CD4-positive, alpha-beta T cell treated with Interleukin-6 for 4 hours (primary cell): ENCODE data around the gene PPP1R37.

ENCODE experiments used
- DNase-seq: peaks from one replicate; pipeline ENCODE4 v3.0.0-alpha.2; 2020; ENCODE audit warnings: mixed read lengths

Gene PPP1R37

DNA sequence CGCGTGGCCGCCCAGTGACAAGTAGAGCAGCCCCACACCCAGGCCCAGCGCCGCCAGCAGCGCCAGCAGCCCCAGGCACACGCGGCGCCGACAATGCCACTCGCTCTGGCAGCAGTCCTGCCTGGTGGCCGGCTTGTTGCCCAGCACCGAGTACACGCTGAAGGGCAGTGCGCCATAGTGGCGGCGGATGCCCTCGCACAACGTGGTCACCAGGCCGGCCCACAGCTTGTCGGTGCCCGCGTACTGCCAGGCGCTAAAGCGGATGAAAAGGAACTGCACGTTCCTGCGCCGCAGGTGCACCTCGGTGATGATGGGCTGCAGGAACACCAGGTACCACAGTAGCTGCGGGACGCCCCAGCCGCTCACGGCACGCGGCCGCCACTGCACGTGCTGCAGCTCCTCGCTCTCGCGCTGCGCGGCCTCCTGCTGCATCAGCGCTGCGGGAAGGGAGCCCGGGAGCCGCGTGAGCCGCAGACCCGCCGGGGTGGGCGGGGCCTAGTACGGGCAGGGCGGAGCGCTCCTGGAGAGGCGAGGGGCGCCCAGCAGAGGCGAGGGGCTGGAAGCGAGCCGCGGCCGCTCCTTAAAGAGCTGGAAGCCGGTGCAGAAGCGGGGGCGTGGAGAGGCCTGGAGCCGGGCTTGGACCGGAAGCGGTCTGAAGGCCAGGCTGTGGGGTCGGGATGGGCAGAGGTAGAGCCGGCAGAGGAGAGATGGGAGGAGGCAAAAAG is 60.5 kb downstream of the PPP1R37 start:
- DNase-seq: peak; percentile 62

DNA sequence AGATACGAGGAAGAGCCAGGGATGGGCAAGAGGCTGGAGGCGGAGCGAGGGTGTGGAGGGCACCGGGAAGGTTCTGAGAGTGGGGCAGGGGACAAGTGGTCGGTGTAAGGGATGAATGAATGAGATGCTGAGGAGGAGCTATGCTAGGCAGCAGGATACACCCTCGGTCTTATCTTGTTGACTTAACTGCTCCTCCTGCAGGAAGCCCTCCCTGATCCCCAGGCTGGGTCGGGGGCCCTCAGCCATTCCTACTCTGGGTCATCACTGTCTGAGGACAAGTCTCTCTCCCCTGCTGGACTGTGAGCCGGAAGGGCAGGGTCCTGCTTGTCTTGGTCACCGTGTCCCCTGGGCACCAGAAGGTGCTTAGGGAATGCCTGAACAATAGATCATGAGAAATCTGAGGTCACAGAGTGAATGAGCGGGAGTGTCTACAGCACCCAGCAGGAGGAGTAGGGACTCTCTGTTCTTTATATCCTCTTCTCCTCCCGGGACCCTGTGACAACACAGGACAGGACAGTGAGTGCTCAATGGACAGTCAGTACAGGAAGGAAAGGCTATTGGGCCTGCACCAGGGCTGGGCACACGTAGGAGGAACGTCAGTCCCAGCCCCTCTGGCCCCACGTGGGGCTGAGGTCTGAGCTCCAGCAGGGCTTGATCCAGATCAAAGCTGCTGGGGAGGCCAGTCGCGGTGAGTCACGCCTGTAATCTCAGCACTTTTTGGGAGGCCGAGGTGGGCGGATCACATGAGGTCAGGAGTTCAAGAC is 61.3 kb downstream of the PPP1R37 start:
- DNase-seq: no peak

DNA sequence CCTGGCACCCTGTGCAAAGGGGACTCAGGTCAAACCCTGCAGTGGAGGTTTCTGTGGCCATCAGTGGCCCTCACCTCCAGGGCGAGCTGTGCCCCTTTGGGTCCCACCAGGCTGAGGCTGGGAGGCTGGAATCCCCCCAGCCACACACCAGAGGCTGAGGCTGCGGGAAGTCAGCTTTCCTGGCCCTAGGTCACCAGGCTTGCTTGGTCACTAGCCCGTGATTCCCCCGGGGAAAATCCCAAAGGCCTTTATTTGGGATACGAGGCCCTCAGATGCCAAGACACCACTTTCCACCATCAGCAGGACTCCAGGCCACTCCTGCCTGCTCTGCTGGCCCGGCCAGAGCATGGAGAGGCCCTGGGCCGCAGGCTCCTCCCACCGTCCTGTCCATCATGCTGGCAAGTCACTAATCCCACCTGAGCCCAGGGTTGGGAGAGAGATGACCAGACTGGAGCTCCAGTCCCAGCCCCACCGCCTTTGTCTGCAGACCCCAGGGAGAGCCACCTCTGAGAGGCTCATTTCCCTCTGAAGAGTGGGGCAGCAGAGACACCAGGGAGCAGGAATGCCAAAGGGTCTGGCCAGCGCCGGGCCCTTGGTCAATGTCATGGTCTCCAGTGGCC is 63.1 kb downstream of the PPP1R37 start:
- no peak for DNase-seq

DNA sequence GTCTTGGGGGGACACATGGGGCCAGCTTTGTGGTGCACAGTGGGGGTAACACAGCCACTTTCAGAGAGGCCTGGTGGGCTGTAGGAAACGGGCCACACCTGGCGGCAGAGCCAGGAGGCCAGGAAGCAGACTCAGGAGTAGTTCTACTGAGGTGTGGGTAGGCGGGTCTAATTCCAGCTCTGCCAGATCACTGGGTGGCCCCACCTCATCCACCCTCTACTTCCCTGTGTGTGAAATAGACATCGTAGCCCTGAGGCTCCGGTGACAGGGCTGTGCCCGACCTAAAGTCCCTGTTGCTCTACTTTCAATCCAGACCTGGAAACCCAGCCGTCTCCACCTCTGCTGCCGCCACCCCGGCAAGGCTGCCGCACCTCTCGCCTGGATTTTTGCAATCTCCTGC is 63.8 kb downstream of the PPP1R37 start:
- DNase-seq: no peak

DNA sequence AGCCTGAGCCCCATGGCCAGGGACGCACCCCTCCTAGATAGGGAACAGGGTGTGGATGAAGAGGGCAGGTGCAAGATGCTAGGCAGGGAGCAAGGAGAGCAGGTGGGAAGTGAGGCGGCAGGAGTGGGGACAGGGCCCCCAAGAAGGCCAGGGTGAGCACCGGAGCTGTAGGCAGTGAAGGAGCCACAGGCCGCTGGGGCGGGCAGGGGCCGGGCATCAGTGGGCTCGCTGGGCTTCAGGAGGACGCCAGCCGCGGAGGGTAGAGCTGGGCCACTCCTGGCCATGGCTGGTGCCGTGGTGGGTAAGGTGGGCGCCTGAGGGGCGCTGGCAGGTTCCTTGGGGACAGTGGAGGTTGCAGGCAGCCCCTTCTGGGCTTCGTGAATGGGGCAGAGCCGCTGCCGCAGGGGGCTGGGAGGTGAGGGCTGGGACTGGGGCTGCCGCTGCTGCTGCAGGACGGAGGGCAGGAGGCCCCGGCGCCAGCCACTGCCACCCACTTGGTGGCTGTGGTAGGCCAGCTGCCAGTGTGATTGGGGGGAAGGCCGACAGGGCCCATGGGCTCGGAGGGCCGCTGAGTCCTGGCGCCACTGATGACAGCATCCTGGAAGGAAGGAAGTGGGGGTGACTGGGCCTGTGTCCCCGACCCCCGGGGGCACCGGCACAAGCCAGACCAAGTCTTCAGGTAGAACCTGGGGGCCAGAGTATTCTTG is 65.7 kb downstream of the PPP1R37 start:
- no peak for DNase-seq

DNA sequence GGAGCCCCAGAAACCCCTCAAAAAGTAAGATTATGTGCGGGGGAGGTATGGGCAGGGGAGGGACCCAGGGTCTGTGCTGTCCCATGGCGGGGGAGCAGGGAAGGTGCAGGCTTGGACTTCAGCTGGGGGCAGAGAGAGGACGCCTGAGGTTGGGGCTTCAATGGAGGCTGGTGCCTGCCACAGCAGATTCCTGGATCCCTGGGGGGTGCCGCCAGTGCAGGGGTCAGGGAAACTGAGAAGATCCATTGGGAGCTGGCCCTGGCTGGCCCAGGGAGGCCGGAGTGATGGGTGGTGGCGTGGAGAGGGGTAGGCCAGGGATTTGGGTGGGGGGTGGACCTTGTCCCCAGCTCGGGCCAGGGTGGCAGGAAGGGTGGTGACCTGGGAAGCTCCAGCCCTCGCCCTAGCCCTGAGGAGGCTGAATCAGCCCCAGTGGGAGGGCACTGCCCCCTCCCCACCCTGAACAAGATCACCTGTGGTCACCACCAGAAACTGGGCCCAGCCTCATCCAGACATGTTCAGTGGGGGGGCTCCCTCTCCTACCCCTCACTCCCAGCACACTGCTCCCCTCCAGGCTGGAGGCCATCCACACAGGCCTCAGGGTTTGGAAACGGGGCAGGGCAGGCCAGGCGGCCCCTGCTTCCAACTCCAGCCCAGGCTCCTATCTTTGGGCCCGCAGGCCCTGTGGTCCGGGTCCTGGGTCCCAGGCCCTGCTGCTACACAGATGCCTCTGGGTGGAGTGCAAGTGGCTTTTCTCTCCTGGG is 66.4 kb downstream of the PPP1R37 start:
- DNase-seq: no peak

DNA sequence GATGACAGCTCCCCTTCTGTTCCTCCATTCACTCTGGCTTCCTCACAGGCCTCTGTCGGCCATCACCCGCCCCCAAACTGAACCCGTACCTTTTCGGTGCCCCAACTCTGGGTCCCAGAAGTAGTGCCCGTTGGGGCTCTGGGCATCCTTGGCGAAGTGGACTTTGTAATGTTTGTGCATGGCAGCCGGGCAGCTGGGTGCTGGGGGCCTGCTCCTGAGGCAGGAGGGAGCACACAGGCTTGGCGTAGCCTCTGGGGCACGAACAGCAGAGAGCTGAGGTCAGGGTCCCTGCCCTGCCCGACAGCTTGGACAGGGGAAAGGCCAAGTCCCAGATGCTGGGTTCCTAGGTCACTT is 67.0 kb downstream of the PPP1R37 start:
- DNase-seq: no peak

DNA sequence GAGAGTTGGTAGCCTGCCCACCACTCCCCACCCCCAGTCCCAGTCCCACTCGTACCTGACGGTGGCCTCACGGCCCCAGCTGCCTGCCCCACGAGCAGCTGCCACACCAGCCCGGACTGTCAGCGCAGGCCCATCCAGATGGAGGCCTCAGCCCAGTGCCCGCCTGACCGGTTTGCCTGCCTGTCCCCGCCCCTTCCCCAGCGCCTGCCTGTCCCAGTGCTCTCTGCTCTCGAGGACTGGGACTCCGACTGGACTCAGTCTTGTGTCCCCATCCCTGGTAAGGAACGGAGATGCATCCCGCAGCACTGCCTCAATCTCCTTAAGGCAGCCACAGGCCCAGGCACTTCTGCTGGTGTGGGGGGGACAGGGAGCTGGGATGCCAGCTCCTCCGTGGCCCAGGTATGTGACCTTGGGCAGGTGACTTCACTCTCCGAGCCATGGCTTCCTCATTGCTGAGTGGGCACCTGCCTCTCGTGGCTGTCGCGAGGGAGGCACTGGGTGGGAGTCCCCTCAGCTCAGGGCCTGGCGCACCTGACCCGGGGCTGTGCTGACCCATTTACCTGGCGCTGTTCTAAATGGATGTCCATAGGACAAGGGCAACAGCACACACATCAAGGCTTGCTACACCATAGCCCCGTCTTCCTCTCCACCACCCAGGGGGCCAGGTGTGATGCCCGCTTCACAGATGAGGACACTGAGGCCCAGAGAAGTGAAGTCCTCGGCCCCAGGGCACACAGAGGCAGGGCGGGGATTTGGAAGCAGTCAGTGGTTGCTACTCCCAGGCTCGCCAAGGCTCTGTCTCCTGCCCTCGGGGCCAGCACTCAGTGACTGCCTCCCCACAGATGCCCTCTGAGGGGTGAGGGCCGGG is 68.1 kb downstream of the PPP1R37 start, which contains the start of gene NKPD1:
Gene NKPD1 (minus strand): TSS at position 113 of the 868 bp plus-strand sequence. CDS start 832 bp downstream, outside the sequence.
- DNase-seq: no peak

DNA sequence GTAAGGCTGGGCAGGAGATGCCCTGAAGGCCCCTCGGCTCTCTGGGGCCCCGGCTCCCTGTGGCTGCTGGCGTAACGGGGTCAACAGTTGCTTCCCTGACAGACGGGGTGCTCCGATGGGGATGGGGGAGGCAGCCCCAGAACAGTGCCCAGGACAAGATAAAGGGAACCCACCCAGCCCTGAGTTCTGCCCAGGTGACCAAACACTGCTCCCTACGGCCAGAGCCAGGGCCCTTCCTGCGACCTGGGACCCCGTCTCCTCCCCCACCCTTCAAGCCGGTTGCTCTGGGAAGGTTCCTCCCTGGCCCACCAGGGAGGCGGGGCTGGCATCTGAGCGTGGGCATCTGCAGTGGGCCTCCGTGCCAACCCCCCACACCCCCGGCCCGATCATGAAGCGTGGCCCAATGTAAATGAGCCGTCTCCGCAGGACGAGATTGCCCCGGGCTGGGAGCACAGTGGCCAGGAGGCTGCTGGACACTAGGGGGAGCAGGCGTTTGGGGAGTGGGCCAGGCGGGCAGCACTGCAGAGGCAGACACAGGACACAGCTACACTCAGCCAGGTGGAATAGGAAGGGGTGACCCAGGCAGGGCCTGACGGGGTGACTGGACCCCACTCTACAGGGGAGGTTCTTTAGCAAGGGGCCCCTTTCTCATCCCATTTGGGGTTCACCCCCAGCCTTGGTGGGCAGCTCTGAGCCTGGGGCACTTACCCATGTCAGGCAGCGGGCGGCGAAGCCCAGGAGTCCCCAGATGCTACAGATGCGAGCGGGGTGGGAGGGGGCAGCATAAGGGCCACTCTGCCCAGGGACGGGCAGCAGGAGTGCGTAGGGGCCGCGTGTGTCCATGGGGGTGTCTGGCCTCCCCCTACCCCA is 69.0 kb downstream of the PPP1R37 start:
- DNase-seq: peak; percentile 17

DNA sequence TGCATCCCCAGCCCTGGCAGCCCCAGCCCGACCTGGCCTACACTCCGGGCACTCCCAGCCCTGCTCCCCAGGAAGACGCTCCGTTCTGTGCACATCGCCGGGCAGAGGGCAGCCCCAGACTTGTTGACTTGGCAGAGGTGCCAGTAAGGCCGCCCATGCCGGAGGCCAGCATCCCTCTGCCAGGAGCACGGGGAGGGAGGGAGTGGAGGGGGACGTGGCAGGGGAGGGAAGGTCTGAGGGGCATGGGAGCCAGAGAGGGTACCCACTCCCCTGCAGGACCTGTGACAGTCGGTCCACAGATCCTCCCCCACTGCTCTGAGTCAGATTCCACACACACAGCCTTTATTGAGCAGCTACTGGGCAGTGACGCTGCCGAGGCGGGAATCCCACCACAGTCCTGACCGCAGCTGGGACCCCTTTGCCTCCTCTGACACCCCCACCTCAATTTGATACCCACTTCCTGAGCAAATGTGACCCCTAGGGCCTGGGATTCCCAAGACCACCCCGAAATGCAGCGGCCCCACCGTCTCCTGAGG is 69.7 kb downstream of the PPP1R37 start:
- no peak for DNase-seq

DNA sequence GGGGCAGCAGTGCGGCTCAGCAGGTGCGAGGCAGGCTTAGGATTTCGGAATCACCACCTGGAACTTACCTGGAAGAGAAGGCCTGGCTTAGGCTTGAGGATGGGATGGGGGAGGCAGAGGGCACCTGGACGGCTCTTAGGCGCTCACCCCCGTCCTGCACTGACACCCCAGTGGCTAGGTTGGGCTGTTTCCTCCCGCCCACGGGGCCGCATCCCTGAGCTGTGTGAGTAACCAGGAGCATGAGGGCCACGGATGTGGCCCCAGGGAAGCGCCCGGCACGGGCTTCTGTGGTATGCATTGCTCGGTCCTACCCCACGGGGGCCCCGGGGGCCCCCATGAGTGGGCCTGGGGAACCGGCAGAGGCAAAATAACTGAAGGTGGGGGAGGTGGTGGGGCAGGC is 70.2 kb downstream of the PPP1R37 start:
- DNase-seq: no peak

DNA sequence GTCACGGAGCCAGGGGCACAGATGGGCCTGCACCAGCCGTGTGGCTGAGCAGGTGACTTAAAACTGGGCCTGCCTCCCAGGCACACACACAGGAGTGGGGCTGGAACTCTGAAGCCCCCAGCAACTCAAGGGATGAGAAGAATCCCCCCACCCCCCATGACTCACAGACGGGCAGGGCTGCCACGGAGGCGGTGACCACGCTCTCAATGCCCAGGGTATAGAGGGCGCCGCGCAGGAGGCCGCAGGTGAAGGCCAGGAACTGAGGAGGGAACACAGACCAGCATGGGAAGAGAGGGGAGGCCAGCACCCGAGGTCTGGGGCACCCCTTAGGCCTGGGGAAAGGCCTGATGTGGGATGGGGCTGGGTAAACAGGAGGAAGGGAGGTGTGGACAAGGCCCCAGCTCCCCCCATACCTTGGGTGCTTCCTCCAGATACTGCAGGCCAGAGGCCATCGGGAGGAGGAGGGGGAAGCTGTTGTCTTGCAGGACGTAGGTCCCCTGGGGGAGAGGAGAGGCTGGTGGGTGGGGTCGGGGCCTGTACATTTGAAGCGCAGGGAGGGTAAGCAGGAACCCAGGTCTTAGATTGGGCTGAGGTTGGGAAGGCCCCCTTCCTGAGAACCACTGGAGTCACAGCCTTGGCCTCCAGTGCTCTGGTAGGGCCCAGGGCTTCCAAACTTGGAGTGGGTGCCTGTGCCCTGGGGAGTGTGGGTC is 70.9 kb downstream of the PPP1R37 start:
- DNase-seq: no peak

DNA sequence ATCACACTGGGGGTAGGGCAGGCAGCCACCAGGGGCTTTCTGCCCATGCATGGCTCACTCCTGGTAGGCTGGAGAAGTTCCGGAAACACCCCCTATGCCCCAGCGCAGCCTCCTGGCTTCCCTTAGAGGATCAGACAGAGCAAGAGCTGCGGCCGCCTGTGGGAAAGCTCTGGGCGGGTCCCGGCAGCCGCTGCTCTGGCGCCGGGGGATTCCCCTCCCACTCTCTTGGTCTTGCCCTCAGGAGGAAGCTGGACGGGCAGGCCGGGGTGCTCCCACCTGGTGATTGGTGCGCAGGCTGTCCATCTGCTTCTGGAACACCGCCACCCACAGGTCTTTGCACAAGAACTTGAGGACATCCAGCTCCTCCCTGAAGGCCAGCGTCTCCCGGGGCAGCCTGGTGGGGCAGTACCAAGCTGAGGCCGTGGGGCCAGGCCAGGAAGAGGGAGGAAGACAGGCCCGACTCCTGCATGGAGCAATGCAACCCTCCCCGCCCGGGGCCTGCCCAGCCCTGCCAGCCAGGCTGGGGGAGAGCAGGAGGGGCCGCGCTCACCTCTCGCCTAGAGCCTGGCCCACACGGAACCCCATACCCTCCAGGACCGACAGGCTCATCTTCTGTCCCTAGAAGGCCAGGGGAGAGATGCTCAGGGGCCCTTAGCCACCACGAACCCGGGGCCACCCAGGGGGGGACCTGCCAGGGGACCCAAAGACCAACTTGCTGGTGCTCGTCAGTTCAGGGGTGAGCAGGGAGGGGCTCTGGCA is 71.8 kb downstream of the PPP1R37 start:
- peak; percentile 61 for DNase-seq

DNA sequence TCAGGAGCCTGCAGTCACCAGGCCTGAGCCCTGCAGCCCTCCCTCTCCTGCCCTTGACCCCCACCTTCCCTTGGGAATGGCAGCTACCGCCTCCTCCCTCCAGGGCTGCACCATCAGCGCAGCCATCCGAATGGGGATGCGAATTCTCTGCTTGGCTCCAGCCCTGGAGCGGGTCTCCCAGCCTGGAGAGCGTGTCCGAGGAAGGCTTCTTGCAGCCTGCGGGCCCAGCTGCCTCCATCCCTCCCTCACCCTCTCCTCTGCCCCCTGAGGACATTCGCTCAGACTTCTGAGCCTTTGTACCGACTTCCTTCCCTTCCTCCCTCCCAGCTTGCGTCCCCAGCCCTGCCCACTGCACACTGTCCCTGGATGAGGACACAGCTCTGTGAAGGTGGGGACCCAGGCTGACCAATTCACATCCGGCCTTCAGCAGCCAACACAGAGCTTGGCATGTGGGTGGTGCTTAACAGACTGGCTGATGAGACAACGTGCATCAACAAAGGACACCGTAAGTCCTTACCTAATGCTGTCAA is 73.8 kb downstream of the PPP1R37 start:
- DNase-seq: no peak

DNA sequence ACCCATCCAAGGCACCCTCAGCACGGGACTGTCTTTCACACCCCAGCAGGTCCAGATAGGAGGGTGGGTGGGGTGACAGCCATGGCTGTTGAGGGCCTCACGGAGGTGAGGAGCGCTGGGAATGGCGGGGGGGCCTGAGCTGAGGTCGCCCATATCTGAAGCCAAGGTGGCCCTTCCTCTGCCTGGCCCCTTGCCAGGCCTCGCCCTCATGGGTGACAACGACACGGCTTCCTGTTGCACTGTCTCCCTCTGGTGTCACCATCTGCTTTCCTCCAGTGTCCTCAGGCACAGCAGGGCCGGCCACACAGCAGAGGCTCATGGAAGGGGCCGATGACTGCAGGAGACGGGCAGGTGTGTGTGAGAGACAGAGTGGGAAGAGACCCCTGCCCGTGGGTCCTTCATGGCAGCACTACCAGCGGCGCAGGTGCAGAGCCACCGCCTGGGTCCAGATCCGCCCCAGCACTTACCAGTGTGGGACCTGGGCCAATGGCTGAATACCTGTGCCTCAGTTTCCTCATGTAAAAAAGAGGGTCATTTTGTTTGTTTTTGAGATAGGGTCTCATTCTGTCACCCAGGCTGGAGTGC is 75.9 kb downstream of the PPP1R37 start:
- no peak for DNase-seq

DNA sequence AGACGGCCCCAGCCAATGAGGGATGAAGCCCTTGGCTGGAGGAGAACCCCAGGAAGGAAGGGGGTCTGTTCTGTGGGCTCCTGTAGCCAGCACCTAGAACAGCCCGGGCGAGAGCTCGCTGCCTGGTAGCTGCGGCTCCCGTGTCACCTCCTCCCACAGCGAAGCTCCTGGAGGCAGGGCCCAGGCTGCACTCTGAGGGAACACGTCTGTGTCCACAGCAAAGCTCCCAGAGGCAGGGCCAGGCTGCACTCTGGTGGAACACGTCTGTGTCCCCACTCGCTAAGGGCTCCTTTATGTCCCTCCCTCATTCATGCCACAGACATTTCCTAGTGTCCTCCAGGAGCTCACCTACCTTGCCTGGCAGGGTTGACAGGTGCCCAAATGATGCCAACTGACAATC is 76.6 kb downstream of the PPP1R37 start:
- no peak for DNase-seq

DNA sequence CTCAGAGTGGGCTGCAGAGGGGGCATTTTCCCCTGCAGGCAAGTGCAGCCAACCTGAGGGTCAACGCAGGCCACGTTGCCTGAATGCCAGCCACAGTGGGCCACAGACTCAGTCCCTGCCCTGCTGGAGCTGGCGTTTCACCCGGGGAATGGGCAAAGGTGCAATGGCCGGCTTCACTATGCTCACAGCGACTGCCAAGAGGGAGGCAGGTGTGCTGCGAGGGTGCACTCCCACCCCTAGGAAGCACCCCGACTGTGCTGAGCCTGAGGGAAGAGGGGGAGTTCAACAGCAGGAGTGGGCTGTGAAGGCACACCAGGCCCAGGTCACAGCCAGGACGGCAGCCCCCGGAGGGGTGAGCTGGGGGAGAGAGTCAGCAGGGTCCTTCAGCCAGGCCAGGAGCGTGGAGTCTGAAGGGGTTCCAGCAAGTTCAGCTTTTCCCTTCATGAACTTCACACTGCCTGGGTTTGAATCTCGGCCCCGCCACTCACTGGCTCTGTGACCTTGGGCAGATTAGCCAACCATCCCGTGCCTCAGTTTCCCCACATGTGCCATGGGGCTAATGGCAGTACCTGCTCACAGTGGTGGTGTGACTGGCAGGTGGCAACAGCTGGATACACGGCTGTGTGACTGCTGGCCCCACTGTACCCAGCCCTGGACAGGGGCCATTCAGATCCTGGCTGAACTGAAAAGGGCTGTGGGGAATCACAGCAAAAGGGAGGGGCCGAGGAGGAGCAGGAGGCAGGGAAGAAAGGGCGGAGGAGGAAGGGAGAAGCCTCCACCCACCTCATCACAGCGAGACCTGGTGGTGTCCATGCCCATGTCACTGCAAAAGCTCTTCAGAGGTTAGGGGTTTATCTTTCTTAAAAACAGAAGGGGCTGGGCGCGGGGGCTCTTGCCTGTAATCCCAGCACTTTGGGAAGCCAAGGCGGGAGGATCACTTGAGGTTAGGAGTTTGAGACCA is 77.4 kb downstream of the PPP1R37 start:
- no peak for DNase-seq
